CD4-positive, alpha-beta T cell (primary cell): ENCODE results near the gene TAPBP. TPM values are rescaled to one million over a fixed set of nuclear protein-coding genes. Genes with fewer than 3 reads are reported as not detected.

Source experiments
- ATAC-seq: fragments of 200-7000 bp; cut with Tn5 transposase; one replicate; pipeline ENCODE4 v1.10.0; 2022; ENCODE audit warnings: mild to moderate bottlenecking; ENCODE audit not compliant: poor library complexity
- CTCF ChIA-PET: fragments of 350-600 bp; sonication (Branson Sonifier 250); formaldehyde crosslinking; loops from one replicate; lab custom pipeline; 2021; ENCODE audit warnings: antibody characterized with exemption, inconsistent platforms; lab: Charles Lee
- POLR2A ChIA-PET: fragments of 350-600 bp; sonication (Branson Sonifier 250); formaldehyde crosslinking; loops from one replicate; lab custom pipeline; 2021; ENCODE audit warnings: antibody characterized with exemption, inconsistent platforms; lab: Charles Lee
- DNase-seq, 14 experiments: peaks; one replicate each; pipeline ENCODE4 v3.0.0-alpha.2; 2013 to 2020; ENCODE audit warnings: mixed read lengths in 2 of 14
- H3K27ac ChIP-seq, 2 donors: one replicate each; pipeline versions ENCODE4 v1.5.1 to v1.7.0; 2013; ENCODE audit warnings: low read length in 2 of 2, low read depth in 1 of 2, mild to moderate bottlenecking in 1 of 2
- H3K27me3 ChIP-seq, 2 experiments: 1 replicate in 1 of 2; 2 replicates in 1 of 2; pipeline versions ENCODE4 v1.6.1 to v1.7.0; 2013; ENCODE audit warnings: low read length in 2 of 2, control low read depth in 1 of 2, mild to moderate bottlenecking in 1 of 2, moderate library complexity in 1 of 2; ENCODE audit not compliant: insufficient read depth in 2 of 2, control insufficient read depth in 1 of 2
- H3K36me3 ChIP-seq: one replicate; pipeline ENCODE4 v1.6.1; 2013; ENCODE audit warnings: low read length, control low read depth; ENCODE audit not compliant: insufficient read depth
- H3K4me1 ChIP-seq: one replicate; pipeline ENCODE4 v1.6.1; 2013; ENCODE audit warnings: low read length, control low read depth; ENCODE audit not compliant: insufficient read depth
- H3K4me3 ChIP-seq: one replicate; pipeline ENCODE4 v1.5.1; 2013; ENCODE audit warnings: mild to moderate bottlenecking, low read length, moderate library complexity
- H3K9me3 ChIP-seq, 2 experiments: 1 replicate in 1 of 2; 2 replicates in 1 of 2; pipeline versions ENCODE4 v1.6.1 to v1.7.0; 2013; ENCODE audit warnings: low read length in 2 of 2, mild to moderate bottlenecking in 2 of 2, control low read depth in 1 of 2, moderate library complexity in 1 of 2; ENCODE audit not compliant: control insufficient read depth in 1 of 2, insufficient read depth in 1 of 2
- H3K27ac Mint-ChIP-seq: one replicate; pipeline ENCODE4 v1.8.0; 2020; ENCODE audit warnings: mixed read lengths
- H3K27me3 Mint-ChIP-seq: one replicate; pipeline ENCODE4 v1.8.0; 2021; ENCODE audit warnings: mixed read lengths
- H3K36me3 Mint-ChIP-seq: one replicate; pipeline ENCODE4 v1.8.0; 2021; ENCODE audit warnings: low read depth, mixed read lengths
- H3K4me1 Mint-ChIP-seq: one replicate; pipeline ENCODE4 v1.8.0; 2021; ENCODE audit warnings: low read depth, mixed read lengths
- H3K4me3 Mint-ChIP-seq: one replicate; pipeline ENCODE4 v1.8.0; 2020; ENCODE audit warnings: mild to moderate bottlenecking, mixed read lengths
- H3K9me3 Mint-ChIP-seq: one replicate; pipeline ENCODE4 v1.8.0; 2020; ENCODE audit warnings: mixed read lengths
- intact Hi-C, 2 experiments: fragments of 100-400 bp; cut with DNase I in 1 of 2; cut with micrococcal nuclease in 1 of 2; formaldehyde crosslinking; loops; one replicate each; pipeline versions ENCODE4 v1.15.1 to v1.9.0; 2023 to 2025; cut with DNase I, micrococcal nuclease
- total RNA-seq, 174 experiments: library from RNA in 2 of 174; stranded (reverse) in 2 of 174; gene quantifications; one replicate each; pipeline ENCODE4 v1.2.3 and lab custom pipeline; 2021 to 2026
- TF ChIP-seq, protein P1 (sequence below): fragments of 200-600 bp; IDR thresholded peaks from one replicate; pipeline ENCODE4 v1.8.0; 2022; ENCODE audit warnings: antibody characterized with exemption, mild to moderate bottlenecking

TAPBP gene
- total RNA-seq, 2 experiments from 2014 or later = 203 to 206 TPM

DNA sequence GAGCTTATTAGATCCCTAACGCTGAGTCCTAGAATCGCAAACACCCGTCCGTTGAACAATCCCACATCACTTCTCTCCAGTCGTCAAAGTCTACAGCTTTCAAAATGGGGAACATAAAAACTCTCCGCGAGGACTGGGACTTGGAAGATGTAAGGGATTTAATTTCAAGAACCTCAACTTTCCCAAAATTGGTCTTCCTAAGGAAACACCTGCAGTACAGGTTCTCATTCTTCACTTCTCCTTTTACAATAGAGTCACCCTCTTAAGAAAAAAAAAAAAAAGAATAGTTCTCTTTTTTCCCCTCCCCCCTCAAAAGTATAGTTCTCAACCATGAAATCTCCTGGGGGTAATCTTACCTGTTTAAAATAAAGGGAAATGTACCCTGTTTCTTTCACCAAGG is 10.2 kb upstream of the TAPBP start:
- H3K4me3 ChIP-seq = peak overlapping the region; percentile 96
- H3K27ac Mint-ChIP-seq = peak overlapping the region; percentile 96
- CTCF ChIA-PET = interaction anchor here (0.7 kb wide), 1 partner anchor 43 kb away, joined by 3 read pairs; no protein-coding TSS in a partner anchor
- peaks cover 52% of the 10 kb centered on the region for H3K4me1 Mint-ChIP-seq
- no peak for DNase-seq
- TF ChIP-seq, protein P1, sequence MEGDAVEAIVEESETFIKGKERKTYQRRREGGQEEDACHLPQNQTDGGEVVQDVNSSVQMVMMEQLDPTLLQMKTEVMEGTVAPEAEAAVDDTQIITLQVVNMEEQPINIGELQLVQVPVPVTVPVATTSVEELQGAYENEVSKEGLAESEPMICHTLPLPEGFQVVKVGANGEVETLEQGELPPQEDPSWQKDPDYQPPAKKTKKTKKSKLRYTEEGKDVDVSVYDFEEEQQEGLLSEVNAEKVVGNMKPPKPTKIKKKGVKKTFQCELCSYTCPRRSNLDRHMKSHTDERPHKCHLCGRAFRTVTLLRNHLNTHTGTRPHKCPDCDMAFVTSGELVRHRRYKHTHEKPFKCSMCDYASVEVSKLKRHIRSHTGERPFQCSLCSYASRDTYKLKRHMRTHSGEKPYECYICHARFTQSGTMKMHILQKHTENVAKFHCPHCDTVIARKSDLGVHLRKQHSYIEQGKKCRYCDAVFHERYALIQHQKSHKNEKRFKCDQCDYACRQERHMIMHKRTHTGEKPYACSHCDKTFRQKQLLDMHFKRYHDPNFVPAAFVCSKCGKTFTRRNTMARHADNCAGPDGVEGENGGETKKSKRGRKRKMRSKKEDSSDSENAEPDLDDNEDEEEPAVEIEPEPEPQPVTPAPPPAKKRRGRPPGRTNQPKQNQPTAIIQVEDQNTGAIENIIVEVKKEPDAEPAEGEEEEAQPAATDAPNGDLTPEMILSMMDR = no peak
- ATAC-seq = no peak
- H3K9me3 Mint-ChIP-seq = no peaks in the 10 kb centered on the region
- H3K4me1 ChIP-seq = peaks cover 39% of the 10 kb centered on the region
- H3K4me3 Mint-ChIP-seq = peak overlapping the region; percentile 100
- intact Hi-C loops = no loop called here
- H3K36me3 ChIP-seq = peaks cover 27% of the 10 kb centered on the region
- no peaks in the 10 kb centered on the region for H3K27me3 ChIP-seq
- H3K36me3 Mint-ChIP-seq = peaks cover 43% of the 10 kb centered on the region
- H3K9me3 ChIP-seq = no peaks in the 10 kb centered on the region
- peak overlapping the region in 1 of 2 donors; percentile 92 for H3K27ac ChIP-seq
- H3K27me3 Mint-ChIP-seq = no peaks in the 10 kb centered on the region
- POLR2A ChIA-PET = no interaction called here

DNA sequence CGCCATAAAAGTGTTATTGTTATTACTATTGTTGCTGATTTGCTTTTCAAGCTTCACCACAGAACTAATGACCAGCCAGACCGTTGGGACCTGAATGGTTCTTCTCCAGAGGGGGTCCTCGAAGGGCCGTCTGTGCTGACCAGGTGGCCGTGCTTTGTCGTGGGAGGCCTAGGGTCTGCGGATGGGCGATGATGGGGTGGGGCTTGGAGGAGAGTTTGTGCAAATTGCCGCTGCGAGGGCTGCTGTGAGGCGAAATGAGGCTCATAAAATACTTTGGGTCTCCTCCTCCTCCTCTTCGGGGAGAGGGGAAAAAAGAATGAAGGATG is 9.7 kb upstream of the TAPBP start:
- DNase-seq (peak in 1 of 14 experiments; percentile 41), ATAC-seq (no peak)
- peak overlapping the region; percentile 96 for H3K4me3 ChIP-seq
- peaks cover 57% of the 10 kb centered on the region for H3K4me1 Mint-ChIP-seq
- peaks cover 44% of the 10 kb centered on the region for H3K4me1 ChIP-seq
- intact Hi-C loops = loop anchor here (1.0 kb wide), 2 partner anchors 21 to 68 kb away; partner anchors contain the start of gene KIFC1 (in 2 of the 2)
- ChIA-PET POLR2A (no interaction called here), CTCF (no interaction called here)
- H3K27me3 ChIP-seq = no peaks in the 10 kb centered on the region
- peaks cover 49% of the 10 kb centered on the region for H3K36me3 Mint-ChIP-seq
- TF ChIP-seq, protein P1 = no peak
- H3K4me3 Mint-ChIP-seq = peak overlapping the region; percentile 100
- peak overlapping the region; percentile 96 for H3K27ac Mint-ChIP-seq
- peak overlapping the region; percentile 77 to 92 for H3K27ac ChIP-seq
- H3K9me3 ChIP-seq = no peaks in the 10 kb centered on the region
- H3K27me3 Mint-ChIP-seq = no peaks in the 10 kb centered on the region
- H3K9me3 Mint-ChIP-seq = no peaks in the 10 kb centered on the region
- H3K36me3 ChIP-seq = peaks cover 32% of the 10 kb centered on the region

DNA sequence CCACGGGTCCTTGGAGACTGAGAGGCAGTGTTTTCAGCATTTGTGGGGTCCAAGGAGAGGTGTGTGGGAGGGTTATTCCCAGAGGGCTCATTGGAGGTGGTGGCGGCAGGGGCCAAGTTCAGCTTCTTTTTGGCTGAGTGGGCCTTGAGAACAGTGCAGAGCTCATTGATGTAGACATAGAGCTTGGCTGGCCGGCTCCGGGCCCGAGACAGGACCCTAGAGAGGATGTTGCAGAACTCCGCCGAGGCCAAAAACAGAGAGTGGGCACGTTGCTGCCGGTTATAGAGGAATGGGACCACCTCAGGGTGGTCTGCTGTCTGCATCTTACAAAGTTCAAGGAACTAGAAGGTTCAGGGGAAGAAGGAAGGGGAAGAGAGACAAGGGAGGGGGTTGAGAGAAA is 7.3 kb upstream of the TAPBP start:
- ATAC-seq (no peak), DNase-seq (no peak)
- Mint-ChIP-seq H3K4me3 (peak overlapping the region; percentile 100), H3K27me3 (no peaks in the 10 kb centered on the region), H3K4me1 (peaks cover 80% of the 10 kb centered on the region), H3K9me3 (no peaks in the 10 kb centered on the region), H3K27ac (peak overlapping the region; percentile 96), H3K36me3 (peaks cover 69% of the 10 kb centered on the region)
- peak overlapping the region; percentile 13 to 77 for H3K27ac ChIP-seq
- peaks cover 64% of the 10 kb centered on the region for H3K4me1 ChIP-seq
- no peaks in the 10 kb centered on the region for H3K9me3 ChIP-seq
- TF ChIP-seq, protein P1 = no peak
- H3K36me3 ChIP-seq = peaks cover 36% of the 10 kb centered on the region
- peak overlapping the region; percentile 96 for H3K4me3 ChIP-seq
- ChIA-PET POLR2A (interaction anchor here (1.1 kb wide), 1 partner anchor 32 kb away, joined by 3 read pairs; the partner anchor contains the start of gene WDR46), CTCF (interaction anchor here (0.6 kb wide), 1 partner anchor 22 kb away, joined by 3 read pairs; no protein-coding TSS in a partner anchor)
- intact Hi-C loops = no loop called here
- no peaks in the 10 kb centered on the region for H3K27me3 ChIP-seq
